GM21737 (cell line): ENCODE data around the gene BDH2.

ENCODE experiments used
- ATAC-seq: cut with Tn5 transposase; IDR thresholded peaks from one replicate; pipeline ENCODE4 v1.9.1; 2021; ENCODE audit warnings: mild to moderate bottlenecking, moderate library complexity; ENCODE audit not compliant: unreplicated experiment

Gene BDH2

GRCh38 chr4:103085555-103086196, 14.0 kb downstream of the BDH2 start:
- ATAC-seq: no peak

- no peak for ATAC-seq
These were observed 20.0 kb downstream of the BDH2 start for GRCh38 chr4:103079621-103080020.

GRCh38 chr4:103076747-103077347, 22.8 kb downstream of the BDH2 start, which contains the start of gene SLC9B2:
TSS of gene SLC9B2 (minus strand) at chr4:103076761. CDS start at chr4:103067550, 9,211 bp downstream.
- ATAC-seq: peak; percentile 55

- ATAC-seq: peak; percentile 52
These were observed 23.5 kb downstream of the BDH2 start for GRCh38 chr4:103075894-103076746.

- ATAC-seq: no peak
These were observed 24.2 kb downstream of the BDH2 start for GRCh38 chr4:103075435-103075893.

- peak; percentile 40 for ATAC-seq
These were observed 24.7 kb downstream of the BDH2 start for GRCh38 chr4:103074744-103075434.

- no peak for ATAC-seq
These were observed 25.7 kb downstream of the BDH2 start for GRCh38 chr4:103073792-103074438.

GRCh38 chr4:103067841-103068547, 31.6 kb downstream of the BDH2 start:
- ATAC-seq: no peak

GRCh38 chr4:103060453-103061148, 39.0 kb downstream of the BDH2 start:
- ATAC-seq: no peak

GRCh38 chr4:103054030-103054429, 45.6 kb downstream of the BDH2 start:
- no peak for ATAC-seq

GRCh38 chr4:103052779-103053178, 46.9 kb downstream of the BDH2 start:
- no peak for ATAC-seq

- no peak for ATAC-seq
These were observed 47.5 kb downstream of the BDH2 start for GRCh38 chr4:103052145-103052544.

- ATAC-seq: no peak
These were observed 48.7 kb downstream of the BDH2 start for GRCh38 chr4:103050736-103051436.

GRCh38 chr4:103046416-103047290, 53.0 kb downstream of the BDH2 start:
- ATAC-seq: peak; percentile 90

GRCh38 chr4:103044183-103044582, 55.5 kb downstream of the BDH2 start:
- ATAC-seq: no peak

GRCh38 chr4:103036169-103036568, 63.5 kb downstream of the BDH2 start:
- ATAC-seq: no peak

GRCh38 chr4:103032574-103032973, 67.1 kb downstream of the BDH2 start:
- ATAC-seq: peak; percentile 65

GRCh38 chr4:103030791-103031190, 68.8 kb downstream of the BDH2 start:
- no peak for ATAC-seq
